Inflammatory macrophage (primary cell): ENCODE measurements around the gene RILPL2.
"Not testable (repeated sequence)": the region's sequence is repeated elsewhere in the genome, so short reads cannot be mapped to it uniquely, and the experiment has no call there.

ENCODE experiments used
- DNase-seq, 2 donors: peaks; one replicate each; pipeline ENCODE4 v3.0.0-alpha.2; 2020 to 2022
- total RNA-seq, 18 experiments: gene quantifications; one replicate each; lab custom pipeline; 2026; ENCODE audit warnings: mixed read lengths in 6 of 18, inconsistent platforms in 2 of 18; lab: John Stamatoyannopoulos, UW

Gene RILPL2, protein sequence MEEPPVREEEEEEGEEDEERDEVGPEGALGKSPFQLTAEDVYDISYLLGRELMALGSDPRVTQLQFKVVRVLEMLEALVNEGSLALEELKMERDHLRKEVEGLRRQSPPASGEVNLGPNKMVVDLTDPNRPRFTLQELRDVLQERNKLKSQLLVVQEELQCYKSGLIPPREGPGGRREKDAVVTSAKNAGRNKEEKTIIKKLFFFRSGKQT
- total RNA-seq: 26.8 to 136 (median 59.8) reads per million in 18 experiments

DNA sequence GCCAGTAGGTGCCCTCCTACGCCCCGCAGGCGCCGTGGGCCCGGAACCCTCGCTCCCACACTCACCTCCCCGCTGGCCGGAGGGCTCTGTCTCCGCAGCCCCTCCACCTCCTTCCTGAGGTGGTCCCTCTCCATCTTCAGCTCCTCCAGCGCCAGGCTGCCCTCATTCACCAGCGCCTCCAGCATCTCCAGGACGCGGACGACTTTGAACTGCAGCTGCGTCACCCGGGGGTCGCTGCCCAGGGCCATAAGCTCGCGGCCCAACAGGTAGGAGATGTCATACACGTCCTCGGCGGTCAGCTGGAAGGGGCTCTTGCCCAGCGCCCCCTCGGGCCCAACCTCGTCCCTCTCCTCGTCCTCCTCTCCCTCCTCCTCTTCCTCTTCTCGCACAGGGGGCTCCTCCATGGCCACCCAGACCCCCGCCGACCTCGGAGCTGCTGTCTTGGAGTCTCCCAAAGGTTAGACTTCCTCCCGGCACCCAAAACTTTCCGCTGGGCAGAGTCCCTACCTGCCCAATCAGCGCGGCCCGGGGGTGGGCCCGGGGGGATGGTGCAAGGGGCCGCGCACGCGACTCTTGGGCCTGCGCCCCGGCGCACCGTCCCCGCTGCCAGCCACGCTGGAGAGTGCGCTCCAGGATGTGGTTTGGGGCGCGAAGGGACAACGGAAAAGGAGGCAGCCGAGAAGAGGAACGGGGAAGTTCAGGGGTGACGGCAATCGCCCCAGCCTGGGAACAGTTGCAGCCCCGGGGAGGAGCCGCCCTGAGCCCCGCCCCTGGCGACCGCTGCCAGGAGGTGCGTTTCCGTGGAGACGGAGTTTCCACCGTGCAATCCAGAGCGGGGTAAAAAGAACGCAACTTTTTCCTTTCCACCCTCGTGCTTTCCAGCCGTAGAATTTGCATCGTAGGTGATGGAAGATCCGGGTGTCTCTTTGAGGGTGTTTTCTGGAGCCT, at the start of gene RILPL2:
RILPL2 (minus strand) TSS at position 668 of the 948 bp plus-strand sequence; CDS start at position 404, 264 bp downstream.
- DNase-seq: peak; percentile 96 to 97

DNA sequence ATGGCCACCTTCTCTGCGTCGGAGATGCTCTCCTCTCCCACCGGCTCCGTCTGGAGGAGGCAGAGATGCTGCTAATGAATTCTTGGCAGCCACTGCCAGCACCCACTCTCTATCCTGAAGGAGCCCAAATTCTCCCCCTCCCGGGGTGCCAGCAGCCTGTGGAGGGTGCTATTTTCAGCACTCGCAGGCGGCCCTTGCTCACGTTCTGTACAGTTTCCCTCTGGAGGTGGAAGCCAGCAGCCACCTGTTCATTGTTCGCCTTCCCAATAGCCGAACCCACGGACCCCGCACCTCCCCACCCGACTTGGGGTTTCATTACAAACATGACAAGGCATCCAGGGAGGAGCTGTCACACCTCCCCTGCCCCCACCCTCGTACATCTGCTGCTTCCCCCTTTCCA, 49.3 kb upstream of the RILPL2 start:
- DNase-seq: no peak

DNA sequence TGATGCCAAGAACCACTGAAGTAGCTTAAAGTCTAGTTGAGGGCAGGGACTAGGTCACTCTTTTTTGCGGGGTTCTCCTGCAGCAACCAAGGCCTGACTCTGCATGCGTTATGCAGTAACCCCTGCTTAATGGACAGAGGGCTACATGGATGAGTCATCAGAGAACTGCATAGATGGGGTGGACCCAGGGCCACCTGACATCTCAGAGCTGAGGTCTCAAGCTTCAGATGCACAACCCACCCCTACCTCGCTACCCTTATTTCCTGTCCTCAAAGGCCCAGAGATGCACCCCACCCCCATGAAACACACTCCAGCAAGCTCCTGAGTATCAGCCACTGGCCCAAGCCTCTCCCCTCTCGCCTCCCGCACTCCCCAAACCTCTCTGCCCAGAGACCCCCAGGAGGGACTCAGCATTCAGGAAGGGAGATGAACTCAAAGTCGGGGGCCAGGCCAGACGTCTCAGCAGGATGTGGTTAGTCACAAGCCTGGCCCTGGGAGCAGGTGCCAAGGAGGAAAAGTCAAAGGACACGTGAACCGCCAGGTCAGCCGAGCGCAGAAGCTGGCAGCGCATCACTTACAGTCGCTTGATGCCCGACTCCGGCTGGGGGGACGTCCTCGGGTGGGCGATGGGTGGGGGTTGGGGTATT, 47.2 kb upstream of the RILPL2 start:
- no peak for DNase-seq

DNA sequence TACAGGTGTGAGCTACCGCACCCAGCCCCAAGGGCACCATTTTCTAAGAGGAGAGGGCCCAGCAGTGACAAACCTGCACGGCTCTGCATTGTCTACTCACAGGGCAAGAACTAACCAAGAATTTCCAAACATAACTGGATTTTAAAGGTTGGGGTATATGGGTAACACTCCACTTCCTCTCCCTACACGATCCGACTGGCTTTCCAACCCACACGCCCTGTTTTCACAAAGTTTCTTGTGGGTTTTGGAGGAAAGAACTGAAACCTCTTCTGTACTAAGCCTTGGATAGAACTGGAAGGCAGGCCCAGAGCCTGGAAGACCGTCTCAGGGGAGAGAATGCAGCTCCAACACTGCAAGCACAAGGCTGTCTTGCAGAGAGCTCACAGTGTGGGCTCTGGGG, 46.4 kb upstream of the RILPL2 start:
- DNase-seq: peak; percentile 56 to 59

DNA sequence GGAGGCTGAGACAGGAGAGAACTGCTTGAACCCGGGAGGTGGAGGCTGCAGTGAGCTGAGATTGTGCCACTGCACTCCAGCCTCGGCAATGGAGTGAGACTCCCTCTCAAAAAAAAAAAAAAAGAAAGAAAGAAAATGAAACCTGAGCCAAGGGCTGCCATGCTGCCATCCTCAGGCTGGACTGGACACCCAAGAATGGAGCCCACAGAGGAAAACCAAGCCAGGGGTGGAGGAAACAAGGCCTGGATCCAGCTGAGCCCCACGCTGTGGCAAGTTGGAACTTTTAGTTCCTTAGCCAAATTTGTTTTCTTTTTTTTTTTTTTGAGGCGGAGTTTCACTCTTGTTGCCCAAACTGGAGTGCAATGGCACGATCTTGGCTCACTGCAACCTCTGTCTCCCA, 44.8 kb upstream of the RILPL2 start:
- DNase-seq: not testable (repeated sequence)

DNA sequence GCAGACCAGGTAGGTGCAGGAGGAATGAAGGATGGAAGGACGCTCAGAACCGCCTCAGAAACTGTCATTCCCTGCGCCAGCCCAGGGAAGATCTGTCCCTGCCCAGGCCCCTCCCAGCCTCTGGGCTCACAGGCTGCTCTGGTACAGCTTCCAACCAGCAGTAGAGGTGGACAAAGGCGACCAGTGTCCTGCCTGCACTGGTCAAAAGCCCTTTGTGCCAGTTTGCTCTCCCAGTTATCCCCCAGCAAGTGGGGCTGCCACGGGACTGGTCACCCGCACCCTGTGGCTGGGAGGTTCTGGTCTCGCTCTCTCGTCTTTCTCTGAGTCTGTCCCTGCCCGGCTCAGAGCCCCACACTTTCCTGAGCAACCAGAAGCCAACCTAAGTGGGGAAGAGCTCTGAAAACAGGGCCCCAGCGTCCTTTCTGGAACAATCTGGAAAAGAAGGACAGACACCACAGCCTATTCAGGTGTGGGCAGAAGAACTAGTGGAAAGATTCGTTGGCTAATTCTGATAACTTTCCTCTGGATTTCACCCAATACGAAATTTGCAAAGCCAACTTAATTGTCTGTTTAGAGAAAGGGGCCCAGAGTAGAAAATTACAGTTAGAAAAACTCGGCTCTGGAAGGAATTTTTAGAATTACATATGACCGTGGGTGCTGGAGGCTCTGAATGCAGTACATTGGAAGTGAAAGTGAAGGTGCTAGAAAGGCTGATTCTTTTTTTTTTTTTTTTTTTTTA, 43.1 kb upstream of the RILPL2 start:
- DNase-seq: no peak

DNA sequence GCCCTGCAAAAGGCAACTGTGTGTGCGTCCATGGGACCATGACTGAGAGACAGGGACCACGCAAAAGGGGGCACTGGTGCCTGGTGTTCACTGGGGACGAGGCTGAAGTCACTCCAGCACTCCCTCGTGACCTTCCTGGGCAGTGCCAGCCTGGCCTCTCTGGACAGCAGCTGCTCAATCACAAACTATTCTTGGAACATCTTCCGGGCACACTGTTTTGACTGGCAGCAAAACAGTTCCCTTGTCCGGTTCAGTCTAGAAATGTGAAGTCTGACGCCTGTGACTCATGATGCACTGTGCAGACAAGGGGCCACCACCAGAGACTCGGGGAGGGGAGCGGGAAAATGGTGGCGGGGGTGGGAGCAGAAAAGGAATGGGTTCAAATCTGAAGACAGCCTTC, 42.3 kb upstream of the RILPL2 start:
- DNase-seq: no peak

DNA sequence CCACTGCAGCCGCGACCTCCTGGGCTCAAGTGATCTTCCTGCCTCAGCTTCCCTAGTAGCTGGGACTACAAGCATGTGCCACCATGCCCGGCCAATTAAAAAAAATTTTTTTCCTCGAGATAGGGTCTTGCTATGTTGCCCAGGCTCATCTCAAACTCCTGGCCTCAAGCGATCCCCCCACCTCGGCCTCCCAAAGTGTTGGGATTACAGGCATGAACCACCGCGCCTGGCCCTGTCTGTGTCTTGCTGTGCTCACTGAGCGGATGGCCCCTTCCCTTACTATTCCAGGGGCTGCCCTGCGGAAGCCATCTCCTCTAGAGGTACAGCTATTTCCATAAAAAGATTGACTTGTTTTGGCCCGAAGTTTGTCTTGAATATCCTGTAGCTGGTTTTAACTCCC, 41.6 kb upstream of the RILPL2 start:
- no peak for DNase-seq

DNA sequence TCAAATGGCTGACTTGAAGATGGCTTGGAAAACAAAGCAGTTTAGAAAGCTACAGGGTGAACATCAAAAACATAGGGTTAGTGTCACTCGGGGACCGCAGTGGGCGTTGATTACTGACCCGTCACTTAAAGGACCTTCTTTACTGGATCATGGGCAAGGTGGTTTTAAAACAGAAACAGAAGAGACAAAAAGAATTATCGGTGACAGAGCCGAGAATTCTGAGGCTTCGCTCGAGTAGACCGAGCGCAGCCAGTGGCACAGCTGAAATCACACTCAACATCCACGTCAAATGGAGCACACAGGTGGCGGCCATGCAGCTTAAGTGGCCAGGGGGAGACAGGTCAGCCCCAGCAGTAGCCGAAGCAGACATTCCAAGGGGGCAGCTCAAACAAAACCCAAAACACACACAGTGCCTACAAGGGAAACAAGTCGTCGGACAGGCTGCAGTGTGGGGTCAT, 38.8 kb upstream of the RILPL2 start:
- DNase-seq: no peak

DNA sequence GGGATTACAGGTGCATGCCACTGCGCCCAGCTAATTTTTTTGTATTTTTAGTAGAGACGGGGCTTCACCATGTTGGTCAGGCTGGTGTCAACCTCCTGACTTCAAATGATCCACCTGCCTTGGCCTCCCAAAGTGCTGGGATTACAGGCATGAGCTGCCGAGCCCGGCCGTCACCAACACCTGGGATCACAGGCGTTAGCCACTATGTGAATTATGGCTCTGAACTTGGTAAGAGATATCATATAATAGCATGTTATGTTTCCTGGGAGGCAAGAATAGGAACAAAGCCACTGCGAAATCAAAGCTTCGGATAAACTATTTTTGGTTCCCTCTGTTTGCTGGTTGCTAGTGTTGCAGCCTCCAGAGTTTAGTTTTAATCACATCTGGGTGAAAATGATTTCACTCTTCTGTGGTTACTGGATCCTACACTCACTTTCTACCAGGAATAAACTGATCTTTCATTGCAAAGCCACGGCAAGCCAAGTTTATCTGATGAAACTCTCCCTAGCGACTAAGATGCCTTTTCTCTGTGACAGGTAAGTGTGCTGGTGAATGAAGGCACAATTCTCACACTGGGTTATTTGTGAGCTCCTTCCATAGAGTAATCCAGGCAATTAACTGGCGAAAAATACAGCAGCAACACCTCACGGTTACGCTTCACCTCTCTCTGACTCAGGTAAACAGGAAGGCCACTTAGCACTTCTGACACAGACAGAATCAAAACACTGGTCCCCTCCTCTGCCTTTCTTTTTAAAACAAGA, 38.2 kb upstream of the RILPL2 start:
- DNase-seq: no peak

DNA sequence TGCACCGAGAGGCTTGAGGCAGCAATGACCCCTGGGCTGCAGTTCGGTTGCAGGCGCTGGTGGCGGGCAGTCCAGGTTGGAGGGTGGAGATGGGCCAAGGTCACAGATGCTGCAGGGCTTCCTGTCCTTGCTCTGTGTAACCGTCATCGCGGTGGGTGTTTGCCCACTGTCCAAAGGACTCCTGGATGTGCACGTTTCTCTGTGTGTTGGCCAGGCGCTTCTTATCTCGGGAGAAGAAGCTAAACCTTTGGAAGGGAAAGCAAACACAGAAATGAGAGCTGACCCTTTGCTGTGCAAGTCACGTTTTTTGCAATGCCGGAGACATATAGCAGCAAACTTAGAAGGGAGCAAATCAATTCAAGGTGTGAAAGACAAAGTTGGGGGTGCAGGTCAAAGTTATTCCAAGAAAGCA, 36.0 kb upstream of the RILPL2 start:
- no peak for DNase-seq

DNA sequence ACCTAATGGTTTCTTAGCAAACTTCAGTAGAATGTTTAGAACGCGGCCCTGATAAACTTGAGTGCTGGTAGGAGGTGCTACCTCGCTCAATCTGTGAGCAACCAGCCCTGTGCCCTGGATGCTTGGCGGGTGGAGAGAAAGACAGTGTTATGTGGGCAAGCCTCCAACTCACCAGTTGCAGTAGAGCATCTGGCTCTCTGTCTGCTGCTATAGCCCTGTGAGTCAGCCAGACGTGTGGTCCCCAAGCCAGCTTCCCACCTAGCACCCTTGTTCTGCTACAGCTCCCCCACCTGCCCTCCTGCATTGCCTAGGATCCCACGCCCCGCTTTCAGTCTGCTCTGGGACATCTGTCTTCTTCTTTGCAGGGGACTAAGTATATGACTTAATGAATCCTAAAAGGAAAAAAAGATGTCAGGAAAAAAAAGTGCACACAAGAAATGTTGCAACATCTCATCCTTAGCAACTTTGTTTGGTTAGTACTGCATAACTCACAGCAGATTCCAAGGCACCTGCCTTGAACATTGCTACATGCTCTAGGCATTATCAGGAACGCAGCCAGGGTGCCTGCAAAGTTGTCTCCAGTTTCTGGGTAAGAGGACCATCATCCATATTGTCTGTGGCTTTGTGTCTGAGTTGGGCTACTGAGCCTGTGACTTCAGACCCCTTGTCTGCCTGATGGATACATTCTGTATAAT, 35.0 kb upstream of the RILPL2 start:
- DNase-seq: no peak

DNA sequence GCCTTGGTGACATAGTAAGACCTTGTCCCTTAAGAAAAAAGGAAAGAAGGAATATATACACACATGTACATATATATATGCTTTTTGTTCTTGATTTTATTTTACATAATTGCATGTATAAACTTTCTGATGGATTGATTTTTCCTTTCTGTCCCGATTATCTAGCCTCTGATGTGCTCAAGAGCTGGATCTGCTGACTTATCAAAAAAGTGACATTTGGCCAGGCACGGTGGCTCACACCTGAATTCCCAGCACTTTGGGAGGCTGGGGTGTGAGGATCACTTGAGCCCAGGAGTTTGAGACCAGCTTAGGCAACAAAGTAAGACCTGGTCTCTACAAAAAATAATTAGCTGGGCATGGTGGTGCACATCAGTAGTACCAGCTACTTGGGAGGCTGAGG, 33.5 kb upstream of the RILPL2 start:
- DNase-seq: no peak

DNA sequence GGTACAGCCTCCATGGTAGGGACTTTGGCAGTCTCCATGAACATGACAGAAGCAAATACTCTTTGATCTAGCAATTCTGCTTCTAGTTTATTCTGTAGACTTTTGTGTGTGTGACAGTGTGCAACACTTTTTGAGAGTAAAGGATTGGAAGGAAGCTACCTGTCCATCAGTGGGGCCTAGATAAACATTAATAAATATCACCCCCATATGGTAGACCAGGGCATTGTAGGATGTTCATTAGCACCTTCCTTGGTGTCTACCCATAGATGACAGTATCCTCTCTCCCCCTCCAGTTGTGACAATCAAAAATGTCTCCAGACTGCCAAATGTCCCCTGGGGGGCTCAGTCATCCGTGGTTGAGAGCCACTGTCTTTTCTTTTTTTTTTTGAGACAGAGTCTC, 32.3 kb upstream of the RILPL2 start:
- DNase-seq: no peak

DNA sequence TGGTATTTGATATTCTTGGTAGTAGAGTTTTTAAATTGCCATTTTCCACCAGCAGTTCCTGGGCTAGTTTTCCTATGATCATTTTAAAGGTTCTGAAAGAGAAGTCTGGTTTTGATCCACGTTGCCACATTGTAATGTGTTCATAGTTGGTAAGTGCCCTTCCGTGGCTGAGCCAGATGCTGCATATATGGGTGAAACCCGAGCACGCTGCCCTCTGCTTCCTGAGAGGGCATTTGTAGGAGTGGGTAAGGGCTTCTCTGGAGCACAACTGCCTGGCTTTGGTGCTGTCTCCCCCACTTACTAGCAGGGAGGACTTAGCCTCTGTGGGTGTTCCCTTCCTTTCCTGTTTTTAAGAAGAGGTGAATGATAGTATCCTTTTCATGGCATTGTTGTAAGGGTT, 28.6 kb upstream of the RILPL2 start:
- no peak for DNase-seq

DNA sequence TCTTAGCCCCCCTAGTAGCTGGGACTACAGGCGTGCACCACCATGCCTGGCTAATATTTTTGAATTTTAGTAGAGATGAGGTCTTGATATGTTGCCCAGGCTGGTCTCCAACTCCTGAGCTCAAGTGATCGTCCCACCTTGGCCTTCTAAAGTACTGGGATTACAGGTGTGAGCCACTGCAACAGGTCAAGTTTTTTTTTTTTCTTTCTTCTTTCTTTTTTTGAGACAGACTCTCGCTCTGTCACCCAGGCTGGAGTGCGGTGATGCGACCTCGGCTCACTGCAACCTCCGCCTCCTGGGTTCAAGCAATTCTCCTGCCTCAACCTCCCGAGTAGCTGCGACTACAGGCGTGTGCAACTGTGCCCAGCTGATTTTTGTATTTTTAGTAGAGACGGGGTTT, 26.7 kb upstream of the RILPL2 start:
- DNase-seq: not testable (repeated sequence)

DNA sequence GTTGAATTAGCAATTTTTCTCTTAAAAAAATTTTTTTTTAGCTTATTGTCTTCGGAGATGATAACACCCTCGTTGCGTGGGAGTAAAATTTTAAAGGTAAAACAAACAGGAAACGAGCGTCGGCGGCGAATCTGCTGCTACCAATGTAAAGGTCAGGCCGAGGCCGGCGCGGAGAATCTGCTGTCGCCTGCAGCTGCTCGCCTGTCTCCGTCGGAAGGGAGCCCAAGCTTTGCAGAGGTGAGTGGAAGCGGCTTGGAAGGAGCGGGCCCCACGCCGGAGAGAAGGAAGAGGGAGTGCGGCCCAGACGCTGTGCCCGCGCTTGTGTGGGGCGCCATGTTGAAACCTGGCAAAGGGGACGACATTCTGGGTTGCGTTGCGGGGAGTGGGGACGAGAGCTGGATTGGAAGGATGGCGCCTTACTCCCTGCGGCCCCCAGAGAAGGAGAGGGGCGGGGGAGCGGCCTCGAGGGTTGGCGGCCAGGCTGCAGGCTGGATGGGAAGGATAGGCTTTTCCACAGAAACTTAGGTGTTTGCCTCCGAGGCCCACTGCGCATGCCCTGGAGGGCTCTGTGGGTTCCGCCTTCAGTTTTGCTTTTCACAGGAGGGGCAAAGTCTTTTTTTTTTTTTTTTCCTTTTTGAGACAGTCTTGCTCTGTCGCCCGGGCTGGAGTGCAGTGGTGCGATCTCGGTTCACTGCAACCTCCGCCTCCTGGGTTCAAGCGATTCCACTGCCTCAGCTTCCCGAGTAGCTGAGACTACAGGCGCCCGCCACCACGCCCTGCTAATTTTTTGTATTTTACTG, 21.7 kb upstream of the RILPL2 start, which contains the start of gene SNRNP35:
SNRNP35 (plus strand) TSS at position 160 of the 800 bp plus-strand sequence. CDS start 7,402 bp downstream, outside the sequence.
- DNase-seq: peak; percentile 77 to 85

DNA sequence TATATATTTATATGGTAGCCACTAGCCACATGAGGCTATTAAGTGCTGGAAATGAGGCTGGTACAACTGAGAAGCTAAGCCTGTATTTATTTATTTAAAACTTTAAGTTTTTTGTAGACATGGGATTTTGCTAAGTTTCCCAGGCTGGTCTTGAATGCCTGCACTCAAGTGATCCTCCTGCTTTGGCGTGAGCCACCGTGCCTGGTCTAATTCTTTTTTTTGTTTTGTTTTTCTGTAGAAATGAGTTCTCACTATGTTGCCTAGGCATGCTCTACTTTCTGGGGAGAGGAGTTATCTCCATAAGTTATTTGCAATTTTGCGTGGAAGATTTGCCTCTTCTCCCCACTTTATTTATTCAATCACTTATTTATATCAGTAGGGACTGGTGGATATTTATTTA, 16.7 kb upstream of the RILPL2 start:
- no peak for DNase-seq

DNA sequence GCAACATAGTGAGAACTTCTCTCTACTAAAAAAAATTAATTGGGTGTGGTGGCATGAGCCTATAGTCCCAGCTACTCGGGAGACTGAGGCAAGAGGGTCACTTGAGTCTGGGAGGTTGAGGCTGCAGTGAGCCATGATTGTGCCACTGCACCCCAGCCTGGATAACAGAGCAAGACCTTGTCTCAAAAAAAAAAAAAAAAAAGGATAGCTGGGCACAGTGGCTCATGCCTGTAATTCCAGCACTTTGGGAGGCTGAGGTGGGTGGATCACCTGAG, 15.7 kb upstream of the RILPL2 start:
- not testable (repeated sequence) for DNase-seq

DNA sequence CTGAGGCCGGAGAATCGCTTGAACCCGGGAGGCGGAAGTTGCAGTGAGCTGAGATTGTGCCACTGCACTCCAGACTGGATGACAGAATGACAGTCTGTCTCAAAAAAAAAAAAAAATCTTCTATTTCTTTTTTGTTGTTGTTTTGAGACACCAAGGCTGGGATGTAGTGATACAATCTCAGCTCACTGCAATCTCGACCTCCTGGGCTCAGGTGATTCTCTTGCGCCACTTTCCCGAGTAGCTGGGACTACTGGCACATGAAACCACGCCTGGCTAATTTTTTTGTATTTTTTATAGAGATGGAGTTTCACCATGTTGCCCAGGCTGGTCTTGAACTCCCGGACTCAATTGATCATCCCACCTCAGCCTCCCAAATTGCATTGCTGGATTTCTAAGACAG, 14.2 kb upstream of the RILPL2 start:
- DNase-seq: no peak
